ENCODE measurements around the gene ITPR2.
"Not testable (repeated sequence)": the region's sequence is repeated elsewhere in the genome, so short reads cannot be mapped to it uniquely, and the experiment has no call there.

Gene ITPR2

GRCh38 chr12:26327975-26328644 lies 504.9 kb downstream of the ITPR2 start:
- DNase-seq = no peak

GRCh38 chr12:26323673-26324072 lies 509.3 kb downstream of the ITPR2 start:
- DNase-seq = no peak

- no peak for DNase-seq
These were observed 513.5 kb downstream of the ITPR2 start for GRCh38 chr12:26319511-26319910.

- no peak for DNase-seq
These were observed 514.3 kb downstream of the ITPR2 start for GRCh38 chr12:26318661-26319068.

- DNase-seq = no peak
These were observed 514.9 kb downstream of the ITPR2 start for GRCh38 chr12:26317942-26318575.

GRCh38 chr12:26314103-26314502 lies 518.9 kb downstream of the ITPR2 start:
- DNase-seq = not testable (repeated sequence)

- not testable (repeated sequence) for DNase-seq
These were observed 522.5 kb downstream of the ITPR2 start for GRCh38 chr12:26310489-26310888.

- no peak for DNase-seq
These were observed 523.4 kb downstream of the ITPR2 start for GRCh38 chr12:26309634-26310033.

GRCh38 chr12:26304273-26304672 lies 528.7 kb downstream of the ITPR2 start:
- no peak for DNase-seq

GRCh38 chr12:26303418-26303817 lies 529.6 kb downstream of the ITPR2 start:
- DNase-seq = no peak

GRCh38 chr12:26302776-26303175 lies 530.2 kb downstream of the ITPR2 start:
- DNase-seq = no peak

GRCh38 chr12:26299751-26300150 lies 533.2 kb downstream of the ITPR2 start:
- DNase-seq = no peak

GRCh38 chr12:26298785-26299621 lies 534.0 kb downstream of the ITPR2 start:
- no peak for DNase-seq

GRCh38 chr12:26297396-26298070 lies 535.5 kb downstream of the ITPR2 start:
- DNase-seq = no peak

GRCh38 chr12:26295001-26295400 lies 538.0 kb downstream of the ITPR2 start:
- no peak for DNase-seq

GRCh38 chr12:26293612-26294011 lies 539.4 kb downstream of the ITPR2 start:
- DNase-seq = no peak

GRCh38 chr12:26292596-26292995 lies 540.4 kb downstream of the ITPR2 start:
- no peak for DNase-seq

- no peak for DNase-seq
These were observed 542.4 kb downstream of the ITPR2 start for GRCh38 chr12:26290565-26290964.

- no peak for DNase-seq
These were observed 545.2 kb downstream of the ITPR2 start for GRCh38 chr12:26287671-26288381.
